GM12878 (cell line): ENCODE measurements around the gene TNFRSF14. TPM values are rescaled to one million over a fixed set of nuclear protein-coding genes. Genes with fewer than 3 reads are reported as not detected.
A peak's percentile ranks its signal among the peaks of the same experiment; 100 is the strongest.

Source experiments
- ATAC-seq: fragments of 200-7000 bp; cut with Tn5 transposase; 3 replicates; pipeline ENCODE4 v1.9.1; 2020; ENCODE audit warnings: mild to moderate bottlenecking, moderate library complexity
- BruUV-seq: library from RNA; stranded (reverse); fragments of 400-500 nt; replicated peaks from 2 replicates; lab custom pipeline; 2021; lab: Mats Ljungman, UMichigan
- CTCF ChIA-PET: fragments of 300-600 bp; sonication (Branson Sonifier 250); formaldehyde crosslinking; extraction: SDS; loops from one replicate; lab custom pipeline; 2021; ENCODE audit warnings: inconsistent platforms; lab: Yijun Ruan, JAX
- POLR2A ChIA-PET: fragments of 350-600 bp; formaldehyde crosslinking; extraction: SDS; loops from one replicate; lab custom pipeline; 2021; ENCODE audit warnings: inconsistent platforms; lab: Charles Lee
- RAD21 ChIA-PET: fragments of 300-600 bp; sonication (Branson Sonifier 250); formaldehyde crosslinking; loops from one replicate; lab custom pipeline; 2023; ENCODE audit warnings: antibody characterized with exemption; ENCODE audit not compliant: unreplicated experiment; lab: Charles Lee
- SMC1A ChIA-PET: fragments of 300-600 bp; sonication (Branson Sonifier 250); formaldehyde crosslinking; loops from one replicate; lab custom pipeline; 2023; ENCODE audit not compliant: unreplicated experiment, uncharacterized antibody; lab: Charles Lee
- DNase-seq: peaks from one replicate; pipeline ENCODE4 v3.0.0-alpha.2; 2011; ENCODE audit warnings: low read depth, low spot score
- FAIRE-seq: peaks from 3 replicates; lab custom pipeline; 2011; peaks lifted over from hg19 to GRCh38; lab: Jason Lieb, UNC
- H2AFZ ChIP-seq: 2 replicates; pipeline ENCODE4 v1.6.0; 2011; ENCODE audit warnings: low read depth, low read length, control low read depth; ENCODE audit not compliant: control insufficient read depth
- H3K27ac ChIP-seq: 2 replicates; pipeline ENCODE4 v1.5.1; 2011; ENCODE audit warnings: control low read depth; ENCODE audit not compliant: control insufficient read depth, insufficient read depth
- H3K27me3 ChIP-seq, 2 experiments: replicated peaks in 1 of 2; 2 replicates each; pipeline versions ENCODE4 v1.6.0 to v1.6.1; 2011; ENCODE audit warnings: low read length in 1 of 2; ENCODE audit not compliant: control insufficient read depth in 2 of 2, insufficient read depth in 2 of 2
- H3K36me3 ChIP-seq, 2 experiments: 2 replicates each; pipeline ENCODE4 v1.5.1; 2011; ENCODE audit warnings: low read length in 1 of 2; ENCODE audit not compliant: control insufficient read depth in 2 of 2, insufficient read depth in 2 of 2
- H3K4me1 ChIP-seq: 2 replicates; pipeline ENCODE4 v1.6.1; 2011; ENCODE audit warnings: mild to moderate bottlenecking, low read length, moderate library complexity, mixed read lengths; ENCODE audit not compliant: control insufficient read depth, insufficient read depth
- H3K4me2 ChIP-seq: 2 replicates; pipeline ENCODE4 v1.6.0; 2011; ENCODE audit warnings: control low read depth; ENCODE audit not compliant: control insufficient read depth, insufficient read depth
- H3K4me3 ChIP-seq: fragments of 200-600 bp; sonication (generic); 2 replicates; pipeline ENCODE4 v1.5.1; 2016
- H3K79me2 ChIP-seq: 2 replicates; pipeline ENCODE4 v1.6.0; 2011; ENCODE audit warnings: low read length; ENCODE audit not compliant: control insufficient read depth, insufficient read depth
- H3K9ac ChIP-seq: 2 replicates; pipeline ENCODE4 v1.8.0; 2011; ENCODE audit warnings: low read length, control low read depth, mixed read lengths; ENCODE audit not compliant: control insufficient read depth, insufficient read depth
- H3K9me3 ChIP-seq: replicated peaks from 3 replicates; pipeline ENCODE4 v1.5.1; 2011; ENCODE audit warnings: mild to moderate bottlenecking, low read length; ENCODE audit not compliant: control insufficient read depth, insufficient read depth
- H4K20me1 ChIP-seq: 2 replicates; pipeline ENCODE4 v1.6.0; 2011; ENCODE audit not compliant: control insufficient read depth, insufficient read depth
- BACH1 ChIP-seq: fragments of 450-650 bp; IDR thresholded peaks from 2 replicates; pipeline ENCODE4 v1.6.1; 2017; ENCODE audit warnings: mild to moderate bottlenecking, borderline replicate concordance
- CREB1 ChIP-seq: IDR thresholded peaks from 2 replicates; pipeline ENCODE4 v1.6.1; 2012; ENCODE audit warnings: low read depth, mild to moderate bottlenecking, inconsistent platforms
- GABPA ChIP-seq: IDR thresholded peaks from 2 replicates; pipeline ENCODE4 v1.6.1; 2014; ENCODE audit warnings: antibody characterized with exemption, low read depth, mild to moderate bottlenecking, inconsistent platforms
- MYB ChIP-seq: fragments of 150-350 bp; IDR thresholded peaks from 2 replicates; pipeline ENCODE4 v1.6.1; 2014; ENCODE audit warnings: mild to moderate bottlenecking, low read depth, low read length, borderline replicate concordance
- SIX5 ChIP-seq: IDR thresholded peaks from 2 replicates; pipeline ENCODE4 v1.6.1; 2011; ENCODE audit warnings: mild to moderate bottlenecking, low read depth, low read length, moderate library complexity; ENCODE audit not compliant: severe bottlenecking
- SPI1 ChIP-seq: IDR thresholded peaks from 2 replicates; pipeline ENCODE4 v1.6.1; 2011; ENCODE audit warnings: low read depth, mild to moderate bottlenecking, low read length, moderate library complexity, borderline replicate concordance; ENCODE audit not compliant: insufficient read depth
- TCF12 ChIP-seq: IDR thresholded peaks from 2 replicates; pipeline ENCODE4 v1.6.1; 2011; ENCODE audit warnings: low read depth, mild to moderate bottlenecking, low read length
- ZNF24 ChIP-seq: fragments of 450-650 bp; IDR thresholded peaks from 2 replicates; pipeline ENCODE4 v1.6.1; 2017; ENCODE audit warnings: antibody characterized with exemption, mild to moderate bottlenecking
- WGBS: methylation state at CpG from one replicate; pipeline ENCODE4 v1.1.6; 2016; ENCODE audit warnings: low lambda C conversion rate; ENCODE audit not compliant: insufficient replicate concordance, insufficient coverage; ENCODE audit errors: missing lambda C conversion rate; 5-methylcytosine and 5-hydroxymethylcytosine counted together
- in situ Hi-C: fragments of 300-500 bp; cut with MboI; formaldehyde crosslinking; loops from 9 replicates; pipeline ENCODE4 v1.14.3; 2018; ENCODE audit warnings: mixed read lengths
- intact Hi-C: fragments of 100-400 bp; cut with micrococcal nuclease; formaldehyde crosslinking; loops from one replicate; pipeline ENCODE4 v1.14.2; 2022; ENCODE audit not compliant: unreplicated experiment
- polyA plus RNA-seq, 11 experiments: library from polyadenylated mRNA; depleted of rRNA in 4 of 11; unstranded in 6 of 11; stranded (reverse) in 5 of 11; fragments of >200 nt; fragmentation: Nextera tagmentation in 4 of 11; fragmentation: Illumina TruSeq in 1 of 11; extraction: Ambion mirVana in 4 of 11; extraction: Trizol in 1 of 11; gene quantifications; 1 replicate in 1 of 11; 2 replicates in 10 of 11; pipeline versions ENCODE4 v1.2.1 to v1.2.3, GENCODE V29; 2011 to 2016; ENCODE audit warnings: inconsistent platforms in 2 of 11, missing spikeins in 2 of 11, low read depth in 1 of 11
- total RNA-seq, 4 experiments: library from RNA; depleted of rRNA in 3 of 4; stranded (reverse); fragments of >200 nt in 3 of 4; fragmentation: Illumina TruSeq in 1 of 4; extraction: Trizol in 1 of 4; gene quantifications; 2 replicates each; pipeline versions ENCODE4 v1.2.1 to v1.2.3, GENCODE V29; 2013 to 2021

The TNFRSF14 gene
- total and polyA plus RNA-seq, 10 of the 15 experiments (the other 5 are each of a cell fraction or from before 2014, with no cell fraction given), result 0.43 to 114 (median 41.5) TPM

DNA sequence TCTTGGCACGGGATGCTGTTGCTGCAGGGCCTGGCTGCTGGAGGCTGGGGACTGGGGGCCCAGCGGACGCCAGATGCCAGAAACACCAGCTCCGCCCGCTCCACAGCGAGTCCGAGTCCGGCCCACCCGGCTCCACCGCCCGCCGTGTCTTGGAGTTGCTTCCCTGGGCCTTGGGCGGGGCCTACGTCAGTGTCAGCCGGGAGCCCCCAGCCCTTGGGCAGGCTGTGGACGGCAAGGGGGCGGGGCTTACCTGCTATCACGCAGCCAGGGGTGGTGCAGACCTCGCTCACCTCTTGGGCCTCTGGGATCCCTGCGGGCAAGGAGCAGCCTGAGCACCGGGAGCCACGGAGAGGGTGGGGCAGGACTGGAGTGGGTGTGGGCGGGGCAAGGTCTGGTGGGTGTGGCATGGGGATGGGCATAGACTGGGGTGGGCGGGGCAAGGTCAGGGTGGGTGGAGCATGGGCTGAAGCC is 54.9 kb downstream of the TNFRSF14 start:
- intact Hi-C loops (no loop called here), in situ Hi-C loops (no loop called here)
- no peak for DNase-seq
- Histone ChIP-seq H3K9ac (no peak overlapping the region), H3K4me3 (no peak overlapping the region), H3K9me3 (no peaks in the 10 kb centered on the region; the same call in 2 of the 3 replicates), H3K79me2 (no peaks in the 10 kb centered on the region)
- CTCF ChIA-PET, result interaction anchor here (0.6 kb wide), 1 partner anchor 1037 kb away, joined by 3 read pairs; no protein-coding TSS in a partner anchor
- no TSS peak for BruUV-seq
- peak; percentile 60 for ATAC-seq
- POLR2A ChIA-PET, result no interaction called here
- no peak for TF ChIP-seq ZNF24
- TF ChIP-seq TCF12, result no peak
- no peak for TF ChIP-seq GABPA
- TF ChIP-seq CREB1, result no peak
- TF ChIP-seq BACH1, result no peak
- no peak for TF ChIP-seq SPI1
- no peak for TF ChIP-seq SIX5
- no peak for TF ChIP-seq MYB
- TF ChIP-seq, all 136 proteins: peak for 0
- WGBS, result 32% methylated on average over 24 of the region's 24 CpGs
- no peaks in the 10 kb centered on the region for H4K20me1 ChIP-seq
- H3K4me1 ChIP-seq, result no peaks in the 10 kb centered on the region
- ChIA-PET RAD21 (no interaction called here), SMC1A (no interaction called here)
- no peak overlapping the region for H3K4me2 ChIP-seq
- no peak overlapping the region for H3K27ac ChIP-seq
- no peaks in the 10 kb centered on the region for H3K36me3 ChIP-seq
- H3K27me3 ChIP-seq, result no peaks in the 10 kb centered on the region
- no peak for FAIRE-seq
- H2AFZ ChIP-seq, result no peak overlapping the region
